Stimulated activated CD8-positive, alpha-beta memory T cell treated with anti-CD3 and anti-CD28 coated beads, Interleukin-7, amount 100 ng/mL, for 24 hours (primary cell): ENCODE results near the gene RNF19B.

Experiments used
- DNase-seq: peaks from one replicate; pipeline ENCODE4 v3.0.0-alpha.2; 2020; ENCODE audit warnings: low read depth

The RNF19B gene

GRCh38 chr1:32886828-32887414 lies 77.7 kb downstream of the RNF19B start:
- DNase-seq = no peak
